ENCODE results near the gene OR10G2. TPM values are rescaled to one million over a fixed set of nuclear protein-coding genes. Genes with fewer than 3 reads are reported as not detected.
"Not testable (repeated sequence)": the region's sequence is repeated elsewhere in the genome, so short reads cannot be mapped to it uniquely, and the experiment has no call there.

Gene OR10G2
- not detected in 2 replicates for total RNA-seq (2014; rRNA removed; shearing (Covaris generic))

GRCh38 chr14:21634840-21635239 lies at the start of gene OR10G2:
Gene OR10G2 (minus strand): TSS chr14:21634940. CDS start chr14:21634842, 98 bp downstream.
- no peak for DNase-seq (ENCODE audit: low spot score)

- peak; percentile 1 for DNase-seq (ENCODE audit: low spot score)
Measured at GRCh38 chr14:21680072-21680471, 45.3 kb upstream of the OR10G2 start.

GRCh38 chr14:21675566-21675965 lies 40.8 kb upstream of the OR10G2 start:
- no peak for DNase-seq (ENCODE audit: low spot score)

- DNase-seq (ENCODE audit: low spot score) = no peak
Measured at GRCh38 chr14:21673718-21674117, 39.0 kb upstream of the OR10G2 start, which contains the start of gene OR4E1. Gene OR4E1 (minus strand): TSS chr14:21673818. CDS start chr14:21670935, 2,883 bp downstream.

GRCh38 chr14:21672116-21672515 lies 37.4 kb upstream of the OR10G2 start:
- DNase-seq (ENCODE audit: low spot score) = no peak

GRCh38 chr14:21671371-21671770 lies 36.6 kb upstream of the OR10G2 start:
- DNase-seq (ENCODE audit: low spot score) = no peak

GRCh38 chr14:21669284-21669683 lies 34.5 kb upstream of the OR10G2 start:
- no peak for DNase-seq (ENCODE audit: low spot score)

GRCh38 chr14:21668377-21668776 lies 33.6 kb upstream of the OR10G2 start:
- DNase-seq (ENCODE audit: low spot score) = no peak

- DNase-seq (ENCODE audit: low spot score) = no peak
Measured at GRCh38 chr14:21656980-21657379, 22.2 kb upstream of the OR10G2 start.

- no peak for DNase-seq (ENCODE audit: low spot score)
Measured at GRCh38 chr14:21654215-21654614, 19.5 kb upstream of the OR10G2 start.

- DNase-seq (ENCODE audit: low spot score) = no peak
Measured at GRCh38 chr14:21653331-21653885, 18.7 kb upstream of the OR10G2 start, which contains the start of gene OR4E2. Gene OR4E2 (plus strand): TSS chr14:21653835. CDS start chr14:21665083, 11,248 bp downstream.

GRCh38 chr14:21652209-21652808 lies 17.6 kb upstream of the OR10G2 start:
- DNase-seq (ENCODE audit: low spot score) = no peak

GRCh38 chr14:21647380-21647779 lies 12.6 kb upstream of the OR10G2 start:
- no peak for DNase-seq (ENCODE audit: low spot score)

- no peak for DNase-seq (ENCODE audit: low spot score)
Measured at GRCh38 chr14:21643407-21643806, 8.7 kb upstream of the OR10G2 start.

- no peak for DNase-seq (ENCODE audit: low spot score)
Measured at GRCh38 chr14:21642683-21643082, 7.9 kb upstream of the OR10G2 start.

- no peak for DNase-seq (ENCODE audit: low spot score)
Measured at GRCh38 chr14:21631084-21631483, 3.7 kb downstream of the OR10G2 start.

GRCh38 chr14:21630503-21630902 lies 4.2 kb downstream of the OR10G2 start:
- not testable (repeated sequence) for DNase-seq (ENCODE audit: low spot score)

GRCh38 chr14:21626491-21627230 lies 8.1 kb downstream of the OR10G2 start:
- DNase-seq (ENCODE audit: low spot score) = no peak

- no peak for DNase-seq (ENCODE audit: low spot score)
Measured at GRCh38 chr14:21617614-21618013, 17.1 kb downstream of the OR10G2 start.

- DNase-seq (ENCODE audit: low spot score) = no peak
Measured at GRCh38 chr14:21614240-21614639, 20.5 kb downstream of the OR10G2 start.

GRCh38 chr14:21612324-21612723 lies 22.4 kb downstream of the OR10G2 start:
- no peak for DNase-seq (ENCODE audit: low spot score)

GRCh38 chr14:21602181-21602580 lies 32.6 kb downstream of the OR10G2 start:
- DNase-seq (ENCODE audit: low spot score) = not testable (repeated sequence)

- no peak for DNase-seq (ENCODE audit: low spot score)
Measured at GRCh38 chr14:21589317-21589716, 45.4 kb downstream of the OR10G2 start.

Measured in A172 (cell line).